ENCODE results near the gene GP1BA. TPM values are rescaled to one million over a fixed set of nuclear protein-coding genes. Genes with fewer than 3 reads are reported as not detected.

Gene GP1BA
- total and polyA plus RNA-seq, 2 experiments from 2014 or later = 0.24 TPM; not detected in 1

DNA sequence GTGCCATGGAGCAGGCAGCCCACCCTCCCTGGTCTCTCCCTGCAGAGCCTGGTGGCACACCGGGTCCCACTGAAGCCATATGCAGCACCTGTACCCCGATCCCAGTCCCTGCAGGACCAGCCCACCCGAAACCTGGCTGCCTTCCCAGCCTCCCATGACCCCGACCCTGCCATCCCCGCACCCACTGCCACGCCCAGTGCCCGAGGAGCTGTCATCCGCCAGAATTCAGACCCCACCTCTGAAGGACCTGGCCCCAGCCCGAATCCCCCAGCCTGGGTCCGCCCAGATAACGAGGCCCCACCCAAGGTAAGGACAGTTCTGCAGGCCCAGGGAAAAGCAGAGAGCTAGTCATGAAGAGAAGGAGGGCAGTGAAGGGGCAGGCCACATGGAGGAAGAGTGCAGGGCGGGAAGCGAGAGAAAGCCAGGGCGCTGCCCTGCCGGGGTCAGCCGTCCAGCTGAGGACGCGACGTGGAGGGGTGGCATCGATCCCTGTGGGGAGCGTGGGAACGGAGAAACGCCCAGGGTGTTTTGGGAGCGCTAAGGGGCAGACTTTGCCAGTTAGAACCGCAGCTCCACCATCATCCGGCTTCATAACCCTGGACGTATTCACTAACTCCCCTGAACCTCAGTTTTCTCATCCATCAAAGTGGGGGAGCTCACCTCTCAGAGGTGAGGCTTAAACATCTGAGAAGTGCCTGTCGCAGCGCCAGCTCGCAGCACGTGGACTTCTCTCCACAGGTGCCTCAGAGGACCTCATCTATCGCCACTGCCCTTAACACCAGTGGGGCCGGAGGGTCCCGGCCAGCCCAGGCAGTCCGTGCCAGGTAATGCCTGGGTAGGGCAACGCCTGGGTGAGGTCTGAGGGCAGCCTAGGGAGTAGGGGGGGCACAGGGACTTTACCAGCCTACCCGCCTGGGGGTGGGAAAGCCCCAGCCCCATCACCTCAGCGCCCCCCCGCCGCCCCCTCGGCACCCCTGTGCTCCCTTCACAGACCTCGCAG, 40.4 kb upstream of the GP1BA start:
- H3F3A ChIP-seq (replicated peaks; ENCODE audit: low read depth) = peaks cover 11% of the 10 kb centered on the region; the same call in 1 of the 2 replicates
- no peak for DNase-seq (ENCODE audit: low spot score)
- no peaks in the 10 kb centered on the region for H3K9me2 ChIP-seq (ENCODE audit: insufficient read depth)
- Mint-ChIP-seq H3K9me3 (no peaks in the 10 kb centered on the region), H3K4me3 (no peak overlapping the region), H3K4me1 (peaks cover 10% of the 10 kb centered on the region; the same call in 2 of the 3 replicates), H3K36me3 (ENCODE audit: low read depth) (peaks cover 37% of the 10 kb centered on the region), H3K27me3 (ENCODE audit: insufficient read depth, low read depth, poor library complexity) (peaks cover 25% of the 10 kb centered on the region), H3K27ac (no peak overlapping the region)
- H3K4me1 ChIP-seq (ENCODE audit: insufficient read depth) = no peaks in the 10 kb centered on the region; the same call in 1 of the 2 replicates
- no peaks in the 10 kb centered on the region for H3K79me2 ChIP-seq (replicated peaks; ENCODE audit: insufficient read depth)
- no peaks in the 10 kb centered on the region for H3K27me3 ChIP-seq (ENCODE audit: insufficient read depth)
- 0 out of 2 replicates have a peak, but pooled peaks cover 6% of the 10 kb centered on the region for H4K20me1 ChIP-seq (replicated peaks; ENCODE audit: insufficient read depth)
- H3K4me3 ChIP-seq = no peak overlapping the region
- H3K36me3 ChIP-seq (ENCODE audit: insufficient read depth) = no peaks in the 10 kb centered on the region
- TF ChIP-seq, protein P1, sequence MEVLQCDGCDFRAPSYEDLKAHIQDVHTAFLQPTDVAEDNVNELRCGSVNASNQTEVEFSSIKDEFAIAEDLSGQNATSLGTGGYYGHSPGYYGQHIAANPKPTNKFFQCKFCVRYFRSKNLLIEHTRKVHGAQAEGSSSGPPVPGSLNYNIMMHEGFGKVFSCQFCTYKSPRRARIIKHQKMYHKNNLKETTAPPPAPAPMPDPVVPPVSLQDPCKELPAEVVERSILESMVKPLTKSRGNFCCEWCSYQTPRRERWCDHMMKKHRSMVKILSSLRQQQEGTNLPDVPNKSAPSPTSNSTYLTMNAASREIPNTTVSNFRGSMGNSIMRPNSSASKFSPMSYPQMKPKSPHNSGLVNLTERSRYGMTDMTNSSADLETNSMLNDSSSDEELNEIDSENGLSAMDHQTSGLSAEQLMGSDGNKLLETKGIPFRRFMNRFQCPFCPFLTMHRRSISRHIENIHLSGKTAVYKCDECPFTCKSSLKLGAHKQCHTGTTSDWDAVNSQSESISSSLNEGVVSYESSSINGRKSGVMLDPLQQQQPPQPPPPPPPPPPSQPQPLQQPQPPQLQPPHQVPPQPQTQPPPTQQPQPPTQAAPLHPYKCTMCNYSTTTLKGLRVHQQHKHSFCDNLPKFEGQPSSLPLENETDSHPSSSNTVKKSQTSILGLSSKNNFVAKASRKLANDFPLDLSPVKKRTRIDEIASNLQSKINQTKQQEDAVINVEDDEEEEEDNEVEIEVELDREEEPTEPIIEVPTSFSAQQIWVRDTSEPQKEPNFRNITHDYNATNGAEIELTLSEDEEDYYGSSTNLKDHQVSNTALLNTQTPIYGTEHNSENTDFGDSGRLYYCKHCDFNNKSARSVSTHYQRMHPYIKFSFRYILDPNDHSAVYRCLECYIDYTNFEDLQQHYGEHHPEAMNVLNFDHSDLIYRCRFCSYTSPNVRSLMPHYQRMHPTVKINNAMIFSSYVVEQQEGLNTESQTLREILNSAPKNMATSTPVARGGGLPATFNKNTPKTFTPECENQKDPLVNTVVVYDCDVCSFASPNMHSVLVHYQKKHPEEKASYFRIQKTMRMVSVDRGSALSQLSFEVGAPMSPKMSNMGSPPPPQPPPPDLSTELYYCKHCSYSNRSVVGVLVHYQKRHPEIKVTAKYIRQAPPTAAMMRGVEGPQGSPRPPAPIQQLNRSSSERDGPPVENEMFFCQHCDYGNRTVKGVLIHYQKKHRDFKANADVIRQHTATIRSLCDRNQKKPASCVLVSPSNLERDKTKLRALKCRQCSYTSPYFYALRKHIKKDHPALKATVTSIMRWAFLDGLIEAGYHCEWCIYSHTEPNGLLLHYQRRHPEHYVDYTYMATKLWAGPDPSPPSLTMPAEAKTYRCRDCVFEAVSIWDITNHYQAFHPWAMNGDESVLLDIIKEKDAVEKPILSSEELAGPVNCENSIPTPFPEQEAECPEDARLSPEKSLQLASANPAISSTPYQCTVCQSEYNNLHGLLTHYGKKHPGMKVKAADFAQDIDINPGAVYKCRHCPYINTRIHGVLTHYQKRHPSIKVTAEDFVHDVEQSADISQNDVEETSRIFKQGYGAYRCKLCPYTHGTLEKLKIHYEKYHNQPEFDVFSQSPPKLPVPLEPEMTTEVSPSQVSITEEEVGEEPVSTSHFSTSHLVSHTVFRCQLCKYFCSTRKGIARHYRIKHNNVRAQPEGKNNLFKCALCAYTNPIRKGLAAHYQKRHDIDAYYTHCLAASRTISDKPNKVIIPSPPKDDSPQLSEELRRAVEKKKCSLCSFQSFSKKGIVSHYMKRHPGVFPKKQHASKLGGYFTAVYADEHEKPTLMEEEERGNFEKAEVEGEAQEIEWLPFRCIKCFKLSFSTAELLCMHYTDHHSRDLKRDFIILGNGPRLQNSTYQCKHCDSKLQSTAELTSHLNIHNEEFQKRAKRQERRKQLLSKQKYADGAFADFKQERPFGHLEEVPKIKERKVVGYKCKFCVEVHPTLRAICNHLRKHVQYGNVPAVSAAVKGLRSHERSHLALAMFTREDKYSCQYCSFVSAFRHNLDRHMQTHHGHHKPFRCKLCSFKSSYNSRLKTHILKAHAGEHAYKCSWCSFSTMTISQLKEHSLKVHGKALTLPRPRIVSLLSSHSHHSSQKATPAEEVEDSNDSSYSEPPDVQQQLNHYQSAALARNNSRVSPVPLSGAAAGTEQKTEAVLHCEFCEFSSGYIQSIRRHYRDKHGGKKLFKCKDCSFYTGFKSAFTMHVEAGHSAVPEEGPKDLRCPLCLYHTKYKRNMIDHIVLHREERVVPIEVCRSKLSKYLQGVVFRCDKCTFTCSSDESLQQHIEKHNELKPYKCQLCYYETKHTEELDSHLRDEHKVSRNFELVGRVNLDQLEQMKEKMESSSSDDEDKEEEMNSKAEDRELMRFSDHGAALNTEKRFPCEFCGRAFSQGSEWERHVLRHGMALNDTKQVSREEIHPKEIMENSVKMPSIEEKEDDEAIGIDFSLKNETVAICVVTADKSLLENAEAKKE (CRISPR knock-in tag; IDR thresholded peaks at IDR 0.05) = no peak
- TF ChIP-seq EZH2 (IDR thresholded peaks at IDR 0.05; ENCODE audit: low read depth, unreplicated experiment) (no peak), ZNF331 (CRISPR knock-in tag; IDR thresholded peaks at IDR 0.05; ENCODE audit: low read depth) (no peak), STAT1 (IDR thresholded peaks at IDR 0.05; ENCODE audit: unreplicated experiment) (no peak), CREB1 (CRISPR knock-in tag; IDR thresholded peaks at IDR 0.05; ENCODE audit: low read depth) (no peak)
- TF ChIP-seq, protein P2, sequence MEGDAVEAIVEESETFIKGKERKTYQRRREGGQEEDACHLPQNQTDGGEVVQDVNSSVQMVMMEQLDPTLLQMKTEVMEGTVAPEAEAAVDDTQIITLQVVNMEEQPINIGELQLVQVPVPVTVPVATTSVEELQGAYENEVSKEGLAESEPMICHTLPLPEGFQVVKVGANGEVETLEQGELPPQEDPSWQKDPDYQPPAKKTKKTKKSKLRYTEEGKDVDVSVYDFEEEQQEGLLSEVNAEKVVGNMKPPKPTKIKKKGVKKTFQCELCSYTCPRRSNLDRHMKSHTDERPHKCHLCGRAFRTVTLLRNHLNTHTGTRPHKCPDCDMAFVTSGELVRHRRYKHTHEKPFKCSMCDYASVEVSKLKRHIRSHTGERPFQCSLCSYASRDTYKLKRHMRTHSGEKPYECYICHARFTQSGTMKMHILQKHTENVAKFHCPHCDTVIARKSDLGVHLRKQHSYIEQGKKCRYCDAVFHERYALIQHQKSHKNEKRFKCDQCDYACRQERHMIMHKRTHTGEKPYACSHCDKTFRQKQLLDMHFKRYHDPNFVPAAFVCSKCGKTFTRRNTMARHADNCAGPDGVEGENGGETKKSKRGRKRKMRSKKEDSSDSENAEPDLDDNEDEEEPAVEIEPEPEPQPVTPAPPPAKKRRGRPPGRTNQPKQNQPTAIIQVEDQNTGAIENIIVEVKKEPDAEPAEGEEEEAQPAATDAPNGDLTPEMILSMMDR (conservative IDR thresholded peaks at IDR 0.05; ENCODE audit: low read depth in 2 of 2) = no peak
- no peak overlapping the region for H3K4me2 ChIP-seq
- H3K27ac ChIP-seq (ENCODE audit: low read depth) = no peak overlapping the region
- ATAC-seq = no peak
- H2AFZ ChIP-seq = no peak overlapping the region
